ENCODE measurements around the gene PAX2.

The PAX2 gene

DNA sequence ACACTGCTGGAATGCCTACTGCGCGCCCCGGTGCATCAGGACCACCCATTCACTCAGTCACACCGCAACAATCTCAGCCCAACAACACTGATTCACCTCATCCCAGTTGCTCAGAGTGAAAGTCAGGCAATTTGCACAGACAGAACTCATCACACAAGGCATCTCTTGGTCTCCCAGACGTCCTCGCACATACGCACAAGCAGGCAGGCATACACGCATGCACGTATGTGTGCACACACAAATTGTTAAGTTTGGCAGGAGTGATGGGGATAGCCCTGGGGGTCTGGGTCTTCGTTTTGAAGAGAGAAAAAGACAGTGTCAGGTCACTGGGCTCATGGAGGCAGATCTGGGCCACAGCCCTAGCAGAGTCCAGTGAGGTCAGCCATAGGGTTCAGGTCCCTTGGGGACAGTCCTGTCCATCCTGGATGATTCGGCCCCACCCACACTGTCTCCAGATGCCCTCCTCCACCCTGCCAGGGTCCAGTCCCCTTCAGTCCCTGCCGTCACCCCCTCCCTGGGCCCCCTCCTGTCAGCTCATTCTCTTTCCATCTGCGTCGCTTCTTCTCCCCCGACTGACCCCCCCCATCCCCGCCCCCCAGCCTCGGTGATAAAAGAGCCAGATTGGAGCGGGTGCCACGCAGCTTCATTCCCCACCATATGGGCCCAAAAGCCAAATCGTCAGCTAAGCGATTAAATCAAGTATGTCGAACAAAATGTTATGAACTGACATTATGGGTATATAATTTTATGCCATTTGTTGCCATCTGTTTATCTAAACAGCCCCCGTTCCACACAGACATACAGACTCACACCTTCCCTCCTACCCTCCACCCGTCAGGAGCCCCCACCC is 118.9 kb downstream of the PAX2 start:
- no peak overlapping the region for H3K27ac ChIP-seq
- TF ChIP-seq ZFX (IDR thresholded peaks at IDR 0.05): no peak
- TF ChIP-seq, protein P1, sequence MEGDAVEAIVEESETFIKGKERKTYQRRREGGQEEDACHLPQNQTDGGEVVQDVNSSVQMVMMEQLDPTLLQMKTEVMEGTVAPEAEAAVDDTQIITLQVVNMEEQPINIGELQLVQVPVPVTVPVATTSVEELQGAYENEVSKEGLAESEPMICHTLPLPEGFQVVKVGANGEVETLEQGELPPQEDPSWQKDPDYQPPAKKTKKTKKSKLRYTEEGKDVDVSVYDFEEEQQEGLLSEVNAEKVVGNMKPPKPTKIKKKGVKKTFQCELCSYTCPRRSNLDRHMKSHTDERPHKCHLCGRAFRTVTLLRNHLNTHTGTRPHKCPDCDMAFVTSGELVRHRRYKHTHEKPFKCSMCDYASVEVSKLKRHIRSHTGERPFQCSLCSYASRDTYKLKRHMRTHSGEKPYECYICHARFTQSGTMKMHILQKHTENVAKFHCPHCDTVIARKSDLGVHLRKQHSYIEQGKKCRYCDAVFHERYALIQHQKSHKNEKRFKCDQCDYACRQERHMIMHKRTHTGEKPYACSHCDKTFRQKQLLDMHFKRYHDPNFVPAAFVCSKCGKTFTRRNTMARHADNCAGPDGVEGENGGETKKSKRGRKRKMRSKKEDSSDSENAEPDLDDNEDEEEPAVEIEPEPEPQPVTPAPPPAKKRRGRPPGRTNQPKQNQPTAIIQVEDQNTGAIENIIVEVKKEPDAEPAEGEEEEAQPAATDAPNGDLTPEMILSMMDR (conservative IDR thresholded peaks at IDR 0.05): no peak

DNA sequence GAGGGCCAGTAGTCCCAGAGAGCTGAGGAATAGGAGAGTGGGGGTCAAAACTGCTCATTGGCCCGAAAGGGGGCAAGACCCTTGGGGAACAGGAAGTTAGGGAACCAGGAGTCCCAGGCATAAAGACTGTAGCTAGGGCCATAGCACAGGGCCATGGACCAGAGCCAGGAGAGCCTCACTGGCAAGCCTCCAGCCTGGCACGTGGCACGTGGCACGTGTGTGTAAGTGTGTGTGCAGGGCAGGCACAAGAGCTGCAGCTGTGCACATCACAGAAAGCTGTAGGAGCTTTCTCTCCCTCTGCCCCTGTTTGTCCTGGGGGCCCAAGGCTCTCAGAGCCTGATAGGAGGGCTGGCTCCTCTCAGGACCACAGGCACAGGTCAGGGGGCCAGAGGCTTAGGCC is 119.6 kb downstream of the PAX2 start:
- no peak overlapping the region for H3K27ac ChIP-seq
- TF ChIP-seq ZFX (IDR thresholded peaks at IDR 0.05): no peak
- TF ChIP-seq, protein P1 (conservative IDR thresholded peaks at IDR 0.05): no peak

DNA sequence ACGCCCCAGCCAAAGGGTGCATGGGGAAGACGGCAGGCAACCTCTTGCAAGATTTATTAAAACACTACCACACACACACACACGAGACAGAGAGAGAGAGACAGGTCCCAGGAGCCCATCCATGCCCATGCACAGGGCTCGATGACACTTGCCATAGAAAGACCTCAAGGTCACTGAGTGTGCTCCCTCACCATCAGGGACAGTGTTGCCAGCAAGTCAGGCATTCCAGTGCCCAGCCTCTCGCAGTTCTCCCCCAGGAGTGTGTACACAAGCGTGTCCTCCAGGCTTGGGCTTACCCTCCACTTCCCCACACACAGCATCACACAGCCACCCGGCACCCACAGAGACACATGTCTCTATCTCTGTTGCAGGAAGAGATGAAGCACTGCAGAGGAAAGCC is 120.6 kb downstream of the PAX2 start:
- TF ChIP-seq ZFX (IDR thresholded peaks at IDR 0.05): no peak
- TF ChIP-seq, protein P1 (conservative IDR thresholded peaks at IDR 0.05): no peak
- no peak overlapping the region for H3K27ac ChIP-seq

DNA sequence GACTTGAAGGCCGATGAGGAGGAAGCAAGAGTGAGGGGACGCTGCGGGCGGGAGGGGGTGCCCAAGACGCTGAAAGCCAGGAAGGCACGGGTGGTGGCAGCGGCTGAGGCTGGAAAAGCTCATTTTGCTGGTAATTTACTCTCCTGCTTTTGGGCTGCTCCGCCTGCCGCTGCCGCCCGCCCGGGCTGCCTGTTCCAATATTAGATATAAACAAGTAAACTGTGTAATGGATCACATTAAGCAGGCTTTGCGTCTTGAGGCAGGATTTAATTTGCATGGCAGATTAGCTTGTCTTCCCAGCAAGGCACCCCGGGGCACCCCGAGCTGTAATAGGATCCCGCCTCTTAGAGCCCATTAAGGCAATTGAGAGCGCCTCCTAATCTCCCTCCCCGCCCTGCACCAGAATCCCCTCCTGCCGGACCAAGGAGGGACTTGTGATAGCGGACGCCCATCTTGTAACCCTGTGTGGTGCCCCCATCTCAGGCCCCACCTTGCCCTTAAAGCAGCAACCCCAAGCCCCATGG is 121.3 kb downstream of the PAX2 start:
- H3K27ac ChIP-seq: no peak overlapping the region
- no peak for TF ChIP-seq ZFX (IDR thresholded peaks at IDR 0.05)
- TF ChIP-seq, protein P1 (conservative IDR thresholded peaks at IDR 0.05): no peak

DNA sequence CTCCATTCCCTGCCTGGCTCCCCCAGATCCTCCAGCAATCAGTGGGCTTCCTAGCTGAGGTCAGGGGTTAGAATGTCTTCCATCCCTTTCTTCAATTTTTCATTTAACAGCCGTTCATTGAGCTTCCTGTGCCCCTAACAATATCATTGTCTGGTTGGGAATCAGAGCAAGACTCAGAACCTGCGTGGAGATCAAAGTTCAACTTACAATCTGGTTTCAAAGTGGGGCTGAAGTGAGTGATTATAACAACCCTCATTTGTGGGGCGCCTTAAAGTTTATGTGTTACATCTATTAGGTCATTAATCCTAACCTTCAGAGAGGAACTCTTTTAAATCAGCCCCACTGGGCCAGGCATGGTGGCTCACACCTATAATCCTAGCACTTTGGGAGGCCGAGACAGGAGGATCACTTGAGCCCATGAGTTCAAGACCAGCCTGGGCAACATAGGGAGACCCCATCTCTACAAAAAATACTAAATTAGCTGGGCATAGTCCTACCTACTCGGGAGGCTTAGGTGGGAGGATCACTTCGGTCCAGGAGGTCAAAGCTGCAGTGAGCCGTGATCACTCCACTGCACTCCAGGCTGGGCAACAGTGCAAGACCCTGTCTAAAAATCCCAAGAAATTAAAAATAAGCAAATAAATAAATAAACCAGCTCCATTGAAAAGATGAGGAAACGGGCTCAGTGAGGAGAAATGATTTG is 122.0 kb downstream of the PAX2 start:
- no peak for TF ChIP-seq ZFX (IDR thresholded peaks at IDR 0.05)
- TF ChIP-seq, protein P1 (conservative IDR thresholded peaks at IDR 0.05): no peak
- H3K27ac ChIP-seq: no peak overlapping the region

DNA sequence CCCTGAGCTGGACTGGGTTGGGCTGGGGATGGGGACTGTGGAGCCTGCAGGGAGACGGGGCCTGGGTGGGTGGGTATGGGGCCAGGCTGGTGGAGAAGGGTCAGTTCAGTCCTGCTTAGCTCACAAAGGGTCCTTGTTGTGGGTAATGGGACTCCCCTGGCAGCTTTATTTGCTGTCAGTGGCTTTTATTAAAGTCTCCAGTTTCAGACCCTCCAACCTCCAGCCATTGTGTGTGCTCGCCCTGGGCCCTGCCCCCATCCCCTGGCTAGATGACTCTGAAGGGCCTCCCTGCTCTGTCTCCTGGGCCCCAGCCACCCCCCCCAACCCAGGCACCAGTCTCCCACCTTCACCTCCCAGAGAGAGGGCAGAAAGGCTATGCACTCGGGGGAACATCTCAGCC is 123.0 kb downstream of the PAX2 start:
- TF ChIP-seq, protein P1 (conservative IDR thresholded peaks at IDR 0.05): no peak
- TF ChIP-seq ZFX (IDR thresholded peaks at IDR 0.05): no peak
- no peak overlapping the region for H3K27ac ChIP-seq

DNA sequence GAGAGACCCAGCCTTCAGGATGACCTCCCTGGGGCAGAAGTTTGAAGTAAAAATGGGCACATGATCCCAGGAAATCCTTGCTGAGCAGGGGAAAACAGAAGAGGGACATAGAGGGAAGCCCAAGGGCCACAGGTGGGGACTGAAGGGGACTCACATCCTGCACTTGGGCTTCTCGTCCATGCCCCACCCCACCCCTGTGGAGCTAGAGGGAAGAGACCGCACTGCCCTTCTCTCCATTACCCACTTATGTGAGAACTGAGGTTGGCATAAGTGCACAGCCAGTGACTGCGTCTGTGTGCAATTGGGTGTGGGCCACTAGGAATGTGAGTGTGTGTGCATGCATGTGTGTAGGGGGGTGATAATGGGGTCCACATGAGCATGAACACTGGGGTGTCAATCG is 124.0 kb downstream of the PAX2 start:
- TF ChIP-seq, protein P1 (conservative IDR thresholded peaks at IDR 0.05): no peak
- TF ChIP-seq ZFX (IDR thresholded peaks at IDR 0.05): no peak
- no peak overlapping the region for H3K27ac ChIP-seq
